ENCODE measurements around the gene LY6G5C.

Gene LY6G5C

DNA sequence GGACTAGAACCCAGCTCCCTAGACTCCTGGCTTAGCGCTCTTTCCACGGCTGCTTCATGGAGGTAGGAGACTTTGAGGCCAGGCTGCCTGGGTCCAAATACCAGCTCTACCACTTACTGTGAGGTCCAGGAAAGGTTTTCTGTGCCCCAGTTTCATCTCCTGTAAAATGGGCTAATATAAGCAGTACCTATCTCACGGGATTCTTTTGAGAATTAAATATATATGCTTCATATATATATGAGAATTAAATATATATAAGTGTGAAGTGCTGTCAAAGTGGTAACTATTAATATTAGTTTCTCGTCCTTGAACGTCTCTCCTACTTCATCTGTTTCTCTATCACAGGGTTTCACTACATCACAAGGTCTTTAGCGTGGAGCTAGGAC is 10.2 kb upstream of the LY6G5C start:
- DNase-seq (ENCODE audit: low read depth) = no peak

DNA sequence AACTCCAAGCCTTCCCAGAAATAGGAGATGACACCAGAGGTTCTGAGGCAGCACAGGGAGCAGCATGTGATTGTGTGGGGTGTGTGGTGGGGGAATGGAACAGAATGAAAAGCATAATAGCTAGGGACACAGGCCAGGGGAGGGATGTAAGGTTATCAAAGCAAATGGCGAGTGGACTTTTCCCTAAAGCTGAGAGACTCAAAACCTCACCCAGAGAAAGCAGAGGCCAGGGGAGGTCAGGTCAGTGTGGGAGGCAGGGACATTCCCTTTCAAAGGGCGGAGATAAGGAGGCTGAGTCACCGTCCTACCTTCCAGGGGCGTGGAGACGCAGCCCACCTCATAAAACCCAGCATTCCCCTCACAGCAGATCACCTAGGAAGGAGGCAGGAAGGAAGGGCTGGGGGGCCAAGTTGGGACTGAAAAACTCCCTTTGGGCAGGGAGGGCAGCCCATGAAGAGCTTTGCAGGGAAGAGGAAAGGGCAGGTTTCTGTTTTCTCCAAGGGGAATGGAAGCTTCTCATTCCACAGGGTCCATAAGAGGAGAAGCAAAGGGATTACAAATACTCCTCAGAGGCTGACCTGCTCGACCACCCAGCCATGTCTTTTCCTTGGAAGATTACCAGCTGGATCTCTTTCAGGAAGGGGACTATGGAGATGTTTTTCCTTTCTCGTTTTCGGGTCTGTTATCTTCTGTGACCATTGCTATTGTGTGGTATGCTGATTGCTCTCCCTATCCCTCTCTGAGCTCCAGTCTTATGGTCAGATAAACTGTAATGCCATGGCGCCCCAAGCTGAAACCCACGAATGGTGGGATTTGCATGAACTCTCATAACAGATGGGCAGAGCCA is 9.6 kb upstream of the LY6G5C start:
- no peak for DNase-seq (ENCODE audit: low read depth)

DNA sequence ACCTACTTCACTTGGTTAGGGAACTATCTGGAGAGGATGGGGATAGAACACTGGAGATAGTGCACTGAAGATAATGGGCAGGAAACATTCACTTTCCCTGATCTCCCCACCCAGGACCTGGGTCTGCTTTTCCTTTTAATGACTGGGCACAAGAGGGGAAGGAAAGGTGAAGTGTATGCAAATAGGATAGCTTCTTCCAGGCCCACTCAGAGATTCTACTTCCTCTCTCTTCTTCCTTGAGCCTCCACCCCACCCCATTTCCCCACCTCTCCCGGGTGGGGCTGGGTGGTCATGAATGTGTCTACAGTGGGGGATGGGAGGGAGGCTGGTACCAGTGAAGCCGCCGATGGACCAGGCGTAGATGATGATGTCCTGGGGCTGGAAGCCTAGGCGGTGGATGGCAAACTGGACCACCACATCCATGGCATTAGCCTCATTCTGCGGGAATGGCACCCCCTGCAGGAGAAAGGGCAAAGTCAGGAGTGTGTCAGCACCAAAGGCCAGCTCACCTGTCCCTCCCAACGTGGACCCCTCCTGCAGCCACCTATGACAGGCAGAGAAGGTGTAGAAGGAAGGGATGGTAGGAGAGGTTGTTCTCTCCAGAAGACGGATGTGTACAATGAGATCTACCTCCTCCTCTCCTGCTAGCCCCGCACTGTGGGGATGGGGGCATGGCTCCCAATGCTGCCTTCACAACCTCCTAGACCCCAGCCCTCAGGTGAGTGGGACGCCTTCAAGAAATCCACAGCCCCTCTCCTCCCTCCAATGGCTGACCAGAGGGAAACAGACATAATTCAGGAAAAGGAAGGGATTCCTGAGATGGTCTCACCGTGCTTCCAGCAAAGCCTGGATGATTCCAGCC is 8.6 kb upstream of the LY6G5C start:
- DNase-seq (ENCODE audit: low read depth) = no peak

DNA sequence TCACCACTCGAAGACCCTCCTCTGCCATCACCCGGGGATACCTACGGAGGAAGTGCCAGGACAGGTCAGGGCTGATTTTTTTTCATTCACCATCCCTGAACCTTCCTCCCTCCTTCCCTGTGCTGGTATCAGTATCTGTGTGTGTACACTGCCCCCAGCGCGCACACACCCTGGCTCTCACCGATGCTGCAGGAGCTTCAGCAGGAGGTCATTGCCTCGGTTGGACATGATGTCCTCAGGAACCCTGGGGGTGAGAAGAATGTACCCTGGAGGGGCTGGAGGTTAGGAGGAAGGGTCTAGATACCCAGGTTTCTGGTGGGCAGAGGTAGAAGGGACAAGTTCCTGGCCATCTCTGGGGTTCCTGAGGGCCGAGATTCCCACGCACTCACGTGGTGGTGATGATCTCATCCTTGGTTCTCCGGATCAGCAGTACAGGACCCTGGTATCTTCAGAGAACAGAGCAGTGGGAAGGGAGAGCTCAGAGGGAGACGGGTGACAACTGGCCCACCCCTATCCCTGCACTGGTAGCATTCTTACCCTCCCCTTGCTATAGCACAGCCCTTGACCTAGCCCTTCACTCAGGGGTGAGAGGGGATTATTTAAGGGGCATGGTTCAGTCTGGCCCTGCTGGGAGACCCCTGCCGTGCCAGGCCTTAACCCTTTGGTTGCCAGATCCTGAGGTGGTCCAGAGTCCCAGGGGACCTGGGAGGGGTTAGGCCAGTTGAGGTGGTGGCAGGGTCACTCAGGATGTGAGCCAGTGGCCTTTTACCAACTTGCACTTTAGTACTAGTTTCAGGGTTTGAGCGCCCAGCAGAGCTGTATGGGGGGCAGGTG is 7.2 kb upstream of the LY6G5C start:
- no peak for DNase-seq (ENCODE audit: low read depth)

DNA sequence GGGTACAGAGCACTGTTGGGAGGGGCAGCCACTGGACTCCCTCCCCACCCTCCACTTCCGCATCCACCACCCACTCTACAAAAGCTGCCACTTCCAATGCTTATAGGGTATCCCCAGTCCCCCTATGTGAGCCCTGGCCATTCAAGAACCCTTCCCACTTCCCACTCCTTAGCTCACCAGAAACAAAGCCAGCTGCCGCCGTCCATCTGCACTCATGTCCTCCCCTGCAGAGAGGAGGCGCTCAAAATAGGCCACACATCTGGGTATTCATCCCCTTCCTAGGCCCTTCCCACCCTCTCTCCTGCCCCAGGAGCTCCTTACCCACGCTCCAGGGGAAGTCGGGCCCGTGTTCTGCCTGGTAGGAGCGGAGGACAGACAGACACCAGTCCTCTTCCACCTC is 6.5 kb upstream of the LY6G5C start:
- DNase-seq (ENCODE audit: low read depth) = no peak

DNA sequence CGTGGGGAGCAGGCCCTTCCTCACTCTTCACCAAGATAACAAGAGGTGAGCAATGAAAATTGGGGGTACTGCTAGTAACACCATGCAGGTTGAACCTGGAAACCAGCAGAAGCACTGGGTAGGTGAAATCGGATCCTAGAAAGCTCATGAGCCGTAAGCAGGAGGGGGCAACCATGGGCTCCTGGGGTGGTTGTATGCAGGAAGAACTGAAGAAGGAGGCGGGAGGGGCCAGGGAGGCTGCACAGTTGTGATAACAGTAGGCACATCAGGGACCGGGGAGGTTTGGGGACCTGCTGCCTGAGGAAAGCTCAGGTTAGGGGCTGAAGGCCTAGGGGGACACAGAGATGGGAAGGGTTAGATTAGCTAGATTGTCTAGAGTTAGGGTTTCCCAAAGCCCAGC is 5.6 kb upstream of the LY6G5C start:
- no peak for DNase-seq (ENCODE audit: low read depth)

DNA sequence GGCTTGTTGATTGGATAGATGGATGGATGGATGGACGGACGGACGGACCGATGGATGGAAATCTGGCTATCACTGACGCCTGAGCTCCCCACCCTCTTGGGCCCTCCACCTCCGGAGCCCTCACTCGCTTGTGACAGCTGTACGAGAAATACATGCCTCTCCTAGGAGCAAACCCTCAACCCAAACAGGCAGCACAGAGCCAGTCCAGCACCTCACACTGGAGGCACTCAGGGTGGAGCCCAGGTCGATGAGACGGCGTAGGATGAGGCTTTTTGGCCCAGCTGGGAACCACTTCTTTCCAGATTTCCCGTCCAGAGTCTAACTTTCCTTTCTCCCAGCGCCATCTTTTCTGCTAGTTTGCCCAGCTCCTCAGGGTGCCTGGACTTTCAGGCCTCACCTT is 2.7 kb upstream of the LY6G5C start:
- DNase-seq (ENCODE audit: low read depth) = no peak

DNA sequence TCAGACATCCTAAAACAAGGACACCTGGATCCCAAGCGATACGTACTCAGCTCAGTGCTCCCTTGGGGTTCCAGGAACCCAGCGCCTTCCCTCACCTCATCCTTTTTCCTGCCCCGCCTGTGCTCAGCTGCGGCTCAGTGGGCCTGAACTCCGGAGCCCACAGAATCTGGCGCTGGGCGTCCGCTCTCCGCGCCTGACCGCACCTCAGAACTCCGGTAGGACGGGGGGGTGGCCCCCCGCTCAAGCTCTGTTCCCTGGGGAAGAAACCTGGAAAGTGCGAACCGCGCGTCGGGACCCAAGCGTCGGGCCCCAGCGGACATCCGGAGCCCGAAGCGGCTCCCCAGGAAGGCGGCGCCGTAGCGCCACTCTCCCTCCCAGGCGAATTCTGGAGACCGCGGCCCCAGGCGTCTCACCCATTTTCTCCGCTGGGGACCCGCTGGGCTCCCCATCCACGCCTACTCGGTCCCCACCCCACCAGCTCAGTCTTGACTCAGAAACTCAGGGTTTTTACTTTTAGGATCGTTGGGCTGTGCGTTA is 336 bp upstream of the LY6G5C start:
- DNase-seq (ENCODE audit: low read depth) = peak; percentile 31

DNA sequence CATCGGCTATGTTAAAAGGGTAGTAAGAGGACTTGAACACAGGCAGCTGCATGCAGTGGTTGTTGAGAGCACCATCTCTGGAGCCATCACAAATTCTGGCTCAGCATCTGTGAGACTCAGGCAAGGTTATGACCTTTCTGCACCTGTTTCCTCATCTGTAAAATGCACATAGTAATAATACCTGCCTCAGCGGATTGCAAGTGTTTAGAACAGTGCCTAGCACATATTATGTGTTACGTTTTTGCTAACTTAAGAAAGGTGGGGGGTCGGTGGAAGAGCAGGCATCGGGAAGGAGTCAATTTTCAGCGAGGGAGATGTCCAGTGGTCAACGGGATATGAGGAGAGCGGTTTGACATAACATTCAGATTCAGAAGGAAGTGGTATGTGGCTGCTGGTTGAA is 2.9 kb downstream of the LY6G5C start:
- no peak for DNase-seq (ENCODE audit: low read depth)

DNA sequence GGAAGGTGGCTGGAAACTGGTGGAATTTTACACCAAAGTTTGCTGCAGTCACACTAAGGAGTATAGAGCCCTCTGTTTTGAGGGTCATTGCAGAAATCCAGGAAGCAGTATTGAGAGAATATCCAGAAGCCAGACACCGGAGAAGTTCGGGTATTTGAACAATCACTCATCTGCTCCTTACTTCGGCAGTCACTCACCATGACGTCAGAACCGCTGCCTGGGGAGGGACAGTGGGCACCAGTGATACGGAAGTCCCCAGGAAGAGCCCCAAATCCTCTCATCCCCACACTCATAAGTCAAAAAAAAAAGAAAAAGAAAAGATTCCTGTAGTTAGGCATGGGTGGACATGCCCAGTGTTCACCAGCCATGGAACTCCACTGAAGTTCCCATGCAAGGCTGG is 4.0 kb downstream of the LY6G5C start:
- DNase-seq (ENCODE audit: low read depth) = no peak

DNA sequence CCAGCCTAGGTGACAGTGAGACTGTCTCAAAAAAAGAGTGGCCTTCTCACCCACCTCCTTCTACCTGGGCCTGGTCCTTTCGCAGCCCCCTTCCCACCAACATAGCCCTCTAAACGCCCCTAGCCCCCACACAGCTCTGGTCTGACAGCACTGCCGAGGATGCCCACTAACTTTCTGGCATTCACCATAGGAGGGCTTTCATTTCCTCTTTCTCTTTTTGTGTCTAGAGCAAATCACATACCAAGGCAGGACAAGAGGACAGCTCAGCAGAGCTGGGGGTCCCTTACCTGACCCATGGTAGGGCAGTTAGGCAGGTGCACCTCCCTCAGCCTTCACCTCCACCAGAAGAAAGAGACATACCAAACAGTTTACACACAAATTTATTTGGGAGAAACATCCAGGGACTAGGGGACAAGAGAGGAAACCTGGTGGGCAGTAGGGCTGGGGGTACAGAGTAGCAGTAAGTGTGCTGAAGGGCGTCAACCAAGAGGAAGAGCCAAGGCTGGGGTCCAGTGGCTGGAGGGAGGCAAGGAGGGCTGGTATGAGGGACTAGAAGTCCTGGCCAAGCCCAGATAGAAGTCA is 4.5 kb downstream of the LY6G5C start:
- DNase-seq (ENCODE audit: low read depth) = no peak

DNA sequence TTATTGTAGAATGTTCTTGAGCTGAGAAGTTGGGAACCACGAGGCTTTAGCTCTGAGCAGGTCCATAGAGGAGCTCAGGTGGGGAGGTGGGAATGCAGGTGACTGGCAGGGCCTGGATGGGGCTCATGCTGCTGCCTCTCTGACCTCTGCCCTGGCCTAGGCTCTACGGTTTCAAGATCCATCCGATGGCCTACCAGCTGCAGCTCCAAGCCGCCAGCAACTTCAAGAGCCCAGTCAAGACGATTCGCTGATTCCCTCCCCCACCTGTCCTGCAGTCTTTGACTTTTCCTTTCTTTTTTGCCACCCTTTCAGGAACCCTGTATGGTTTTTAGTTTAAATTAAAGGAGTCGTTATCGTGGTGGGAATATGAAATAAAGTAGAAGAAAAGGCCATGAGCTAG is 11.2 kb downstream of the LY6G5C start, which contains the start of gene LY6G5B:
Gene LY6G5B (plus strand): TSS at position 301 of the 400 bp plus-strand sequence. CDS start 975 bp downstream, outside the sequence.
- no peak for DNase-seq (ENCODE audit: low read depth)

DNA sequence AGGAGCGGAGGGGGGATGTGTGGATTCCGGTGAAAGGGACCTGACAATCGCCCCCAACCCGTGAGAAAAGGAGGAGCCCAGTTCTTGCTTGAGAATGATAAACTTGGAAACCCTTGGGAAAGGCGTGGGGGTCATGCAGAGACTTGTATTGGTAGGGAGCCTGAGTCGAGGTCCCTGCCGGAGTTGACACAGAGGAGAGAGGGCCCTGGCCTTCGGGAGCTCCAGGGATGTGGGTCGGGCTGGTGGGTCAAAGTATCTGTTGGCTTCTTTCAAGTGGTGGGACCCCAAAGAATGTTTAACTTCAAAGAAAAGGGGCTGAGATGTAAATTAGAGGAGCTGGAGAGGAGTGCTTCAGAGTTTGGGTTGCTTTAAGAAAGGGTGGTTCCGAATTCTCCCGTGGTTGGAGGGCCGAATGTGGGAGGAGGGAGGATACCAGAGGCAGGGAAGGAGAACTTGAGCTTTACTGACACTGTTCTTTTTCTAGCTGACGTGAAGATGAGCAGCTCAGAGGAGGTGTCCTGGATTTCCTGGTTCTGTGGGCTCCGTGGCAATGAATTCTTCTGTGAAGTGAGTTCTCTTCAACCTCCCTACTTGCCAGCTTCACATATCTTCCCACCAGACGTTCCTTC is 14.4 kb downstream of the LY6G5C start:
- no peak for DNase-seq (ENCODE audit: low read depth)

DNA sequence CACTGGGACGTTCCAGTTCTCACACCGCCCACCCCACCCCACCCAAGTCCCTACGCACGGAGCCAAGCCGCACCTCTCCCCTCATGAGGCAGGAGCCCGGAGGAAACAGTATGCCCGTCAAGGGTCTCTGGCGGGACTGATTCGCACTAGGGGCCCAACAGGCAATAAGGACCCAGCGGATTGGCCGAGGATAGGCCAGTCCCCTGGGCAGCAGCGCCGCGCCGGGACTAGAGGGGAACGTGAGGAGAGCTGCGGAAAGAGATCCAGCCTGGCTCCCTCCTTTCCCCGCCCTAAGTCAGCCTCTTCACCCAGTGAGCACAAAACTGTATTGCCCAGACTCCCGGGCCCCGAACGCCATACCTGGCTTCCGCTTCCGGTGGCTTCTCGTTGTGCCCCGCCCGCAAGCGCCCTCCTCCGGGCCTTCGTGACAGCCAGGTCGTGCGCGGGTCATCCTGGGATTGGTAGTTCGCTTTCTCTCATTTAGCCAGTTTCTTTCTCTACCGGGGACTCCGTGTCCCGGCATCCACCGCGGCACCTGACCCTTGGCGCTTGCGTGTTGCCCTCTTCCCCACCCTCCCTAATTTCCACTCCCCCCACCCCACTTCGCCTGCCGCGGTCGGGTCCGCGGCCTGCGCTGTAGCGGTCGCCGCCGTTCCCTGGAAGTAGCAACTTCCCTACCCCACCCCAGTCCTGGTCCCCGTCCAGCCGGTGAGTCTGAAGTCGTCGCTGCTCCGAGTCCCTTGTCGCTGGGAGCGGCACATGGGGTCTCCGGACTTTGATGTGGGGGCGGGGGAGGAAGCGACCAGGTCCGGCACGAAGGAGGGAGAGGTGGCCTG is 15.1 kb downstream of the LY6G5C start, which contains the start of gene CSNK2B:
Gene CSNK2B (plus strand): TSS at position 580 of the 836 bp plus-strand sequence. CDS start 752 bp downstream, outside the sequence.
- peak; percentile 96 for DNase-seq (ENCODE audit: low read depth)

DNA sequence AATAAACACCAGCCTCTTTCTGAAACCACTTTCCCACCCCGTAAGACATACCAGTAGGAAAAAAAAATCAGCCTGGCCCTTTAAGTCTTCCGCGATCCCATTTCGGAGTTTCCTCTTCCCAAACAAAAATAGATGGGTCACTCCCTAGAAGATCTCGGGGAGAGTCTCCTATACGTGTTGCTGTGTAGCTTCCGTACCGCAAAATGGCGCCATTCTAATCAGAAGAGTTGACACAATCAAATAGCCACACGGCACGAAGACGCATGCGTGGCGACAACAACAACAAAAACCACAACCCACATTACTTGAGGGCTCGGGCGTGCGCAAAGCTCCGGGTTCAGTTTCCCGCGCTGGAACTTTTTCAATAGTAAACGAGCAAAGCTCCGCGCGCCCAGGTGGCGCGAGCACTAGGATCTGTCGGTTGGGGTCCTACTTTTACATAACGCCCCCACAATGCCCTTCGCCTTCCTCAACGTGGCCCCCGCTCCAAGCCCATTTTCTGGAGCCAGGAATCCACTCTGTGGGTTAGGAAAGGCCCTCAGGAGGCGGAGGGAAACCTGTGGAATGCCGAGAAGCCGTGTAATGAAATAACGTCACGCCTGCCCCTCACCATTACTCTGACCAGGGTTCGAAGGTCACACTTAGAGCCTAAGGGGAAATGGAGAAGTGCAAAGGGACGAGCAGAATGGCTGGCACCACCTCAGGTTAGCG is 15.9 kb downstream of the LY6G5C start, which contains the start of gene GPANK1:
Gene GPANK1 (minus strand): TSS at position 208 of the 711 bp plus-strand sequence. CDS start 519 bp downstream, outside the sequence.
- DNase-seq (ENCODE audit: low read depth) = peak; percentile 95

DNA sequence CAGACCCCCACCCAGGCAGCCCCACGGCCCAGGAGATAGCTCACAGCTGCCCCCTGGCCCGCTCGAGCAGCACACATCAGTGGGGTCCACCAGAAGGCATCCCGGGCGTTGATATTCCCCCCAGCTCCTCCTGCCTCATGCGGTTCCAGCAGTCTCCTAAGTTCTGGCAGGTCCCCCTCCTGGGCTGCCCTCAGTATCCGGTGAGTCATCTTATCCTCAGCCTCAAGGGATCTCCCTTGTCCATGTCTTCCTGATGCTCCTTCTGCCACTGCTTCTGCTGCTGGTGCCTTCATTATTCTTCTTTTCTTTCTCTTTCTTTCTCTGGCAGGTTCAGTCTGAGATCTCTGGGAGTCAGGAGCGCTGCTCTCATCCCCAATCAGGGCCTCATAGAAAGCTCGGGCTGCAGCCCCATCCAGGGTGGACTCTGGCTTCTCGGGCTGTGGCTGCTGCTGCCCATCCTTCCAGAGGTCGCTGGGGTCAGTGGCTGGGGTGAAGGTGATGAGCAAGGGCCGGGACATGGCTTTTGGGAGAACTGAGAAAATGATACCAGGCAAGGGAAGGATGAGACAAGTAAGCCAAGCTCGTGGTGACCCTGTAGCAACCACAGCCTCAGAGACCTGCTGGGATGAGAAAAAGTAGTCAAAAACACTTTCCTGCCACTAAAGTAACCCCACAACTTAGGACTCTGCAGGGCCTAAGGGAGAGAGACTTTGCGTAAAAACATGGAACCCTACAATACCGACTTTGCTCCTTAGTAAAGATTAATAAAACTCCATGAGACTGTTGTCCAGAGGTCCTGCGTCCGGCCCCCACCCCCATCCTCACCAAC is 16.7 kb downstream of the LY6G5C start:
- peak; percentile 70 for DNase-seq (ENCODE audit: low read depth)

DNA sequence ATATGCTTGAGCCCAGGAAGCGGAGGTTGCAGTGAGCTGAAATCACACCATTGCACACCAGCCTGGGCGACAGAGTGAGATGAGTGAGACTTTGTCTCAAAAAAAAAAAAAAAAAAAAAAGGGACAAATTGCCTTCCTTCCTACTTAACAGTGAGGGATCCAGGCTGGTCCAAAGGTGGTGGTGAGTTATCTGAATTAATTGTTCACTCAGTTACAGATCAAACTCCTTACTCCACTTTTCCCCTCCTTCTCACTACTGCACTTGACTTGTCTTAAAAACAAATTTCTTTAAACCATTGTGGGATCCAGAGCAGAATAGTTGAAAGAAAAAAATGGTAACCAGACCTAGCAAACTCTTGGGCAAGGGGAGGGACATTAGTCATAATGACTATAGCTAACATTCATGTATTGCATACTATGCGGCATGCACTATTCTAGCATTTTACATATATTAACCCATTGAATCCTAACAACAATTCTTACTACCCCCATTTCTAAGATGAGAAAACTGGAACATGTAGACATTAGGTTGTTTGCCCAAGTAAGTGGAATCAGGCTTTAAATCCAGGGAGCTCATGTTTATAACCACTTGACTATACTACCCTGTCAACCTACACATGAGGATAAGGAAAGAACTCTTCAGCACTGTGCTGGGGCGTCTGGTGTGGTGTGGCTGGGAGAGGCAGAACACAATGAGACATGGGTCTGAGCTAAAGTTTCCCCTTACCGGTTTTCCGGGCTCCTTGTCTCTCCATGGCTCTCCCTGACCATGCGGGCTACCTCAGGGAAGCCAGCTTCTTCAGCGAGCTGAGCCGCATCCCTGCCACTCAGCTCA is 17.5 kb downstream of the LY6G5C start:
- peak; percentile 42 for DNase-seq (ENCODE audit: low read depth)

All from fibroblast of gingiva (primary cell).